HEK293 (cell line): ENCODE results near the gene CFAP97D2.

Source experiments
- CTCF ChIA-PET: fragments of 350-600 bp; formaldehyde crosslinking; extraction: SDS; loops from one replicate; lab custom pipeline; 2021; ENCODE audit warnings: antibody characterized with exemption; lab: Yijun Ruan, JAX
- POLR2A ChIA-PET: fragments of 300-600 bp; formaldehyde crosslinking; extraction: SDS; loops from one replicate; lab custom pipeline; 2020; ENCODE audit warnings: antibody characterized with exemption, inconsistent platforms; lab: Yijun Ruan, JAX
- H3K27ac ChIP-seq: fragments of 200-500 bp; sonication (Bioruptor generic); 2 replicates; pipeline ENCODE4 v1.5.1; 2014; ENCODE audit warnings: low read depth, low read length, control low read depth, inconsistent platforms; ENCODE audit errors: extremely low read depth
- H3K36me3 ChIP-seq, 2 experiments: fragments of 200-500 bp in 1 of 2; sonication (Bioruptor generic) in 1 of 2; 1 replicate in 1 of 2; 2 replicates in 1 of 2; pipeline ENCODE4 v1.5.1; 2014 to 2017; ENCODE audit warnings: inconsistent platforms in 2 of 2, low read length in 2 of 2; ENCODE audit not compliant: control insufficient read depth in 2 of 2, insufficient read depth in 1 of 2
- H3K4me1 ChIP-seq: fragments of 200-500 bp; sonication (Bioruptor generic); 2 replicates; pipeline ENCODE4 v1.5.1; 2014; ENCODE audit warnings: mild to moderate bottlenecking, low read length, inconsistent platforms; ENCODE audit not compliant: control insufficient read depth, insufficient read depth
- H3K4me3 ChIP-seq: 2 replicates; pipeline ENCODE4 v1.5.1; 2011; ENCODE audit warnings: low read depth, mild to moderate bottlenecking, control low read depth, low read length, moderate library complexity
- H3K9me3 ChIP-seq: fragments of 200-500 bp; sonication (Bioruptor generic); 2 replicates; pipeline ENCODE4 v1.5.1; 2014; ENCODE audit warnings: low read depth, low read length, inconsistent platforms; ENCODE audit not compliant: control insufficient read depth, insufficient read depth
- KLF7 ChIP-seq: fragments of 450-650 bp; formaldehyde crosslinking; IDR thresholded peaks from 2 replicates; pipeline ENCODE4 v1.5.1; 2016; ENCODE audit warnings: missing biosample characterization, missing genetic modification characterization, borderline replicate concordance
- KLF9 ChIP-seq: fragments of 450-650 bp; formaldehyde crosslinking; IDR thresholded peaks from 2 replicates; pipeline ENCODE4 v1.5.1; 2016; ENCODE audit warnings: missing biosample characterization, missing genetic modification characterization, low read depth
- REPIN1 ChIP-seq: fragments of 450-650 bp; formaldehyde crosslinking; IDR thresholded peaks from 2 replicates; pipeline ENCODE4 v1.5.1; 2017; ENCODE audit warnings: missing biosample characterization, missing genetic modification characterization, low read depth
- TCF7L2 ChIP-seq: IDR thresholded peaks from 2 replicates; pipeline ENCODE4 v1.6.1; 2011; ENCODE audit warnings: low read depth, mild to moderate bottlenecking, inconsistent platforms, low read length, moderate library complexity, borderline replicate concordance
- TRIM28 ChIP-seq: IDR thresholded peaks from 2 replicates; pipeline ENCODE4 v1.6.1; 2011; ENCODE audit warnings: low read length, control low read depth, borderline replicate concordance
- ZFP3 ChIP-seq: fragments of 450-650 bp; formaldehyde crosslinking; IDR thresholded peaks from 2 replicates; pipeline ENCODE4 v1.5.1; 2016; ENCODE audit warnings: low read depth, missing biosample characterization, missing genetic modification characterization
- ZNF146 ChIP-seq: fragments of 450-650 bp; formaldehyde crosslinking; IDR thresholded peaks from 2 replicates; pipeline ENCODE4 v1.5.1; 2016; ENCODE audit warnings: missing biosample characterization, missing genetic modification characterization
- ZNF24 ChIP-seq: fragments of 450-650 bp; formaldehyde crosslinking; IDR thresholded peaks from 2 replicates; pipeline ENCODE4 v1.5.1; 2016; ENCODE audit warnings: missing biosample characterization, missing genetic modification characterization
- ZNF280D ChIP-seq: fragments of 450-650 bp; formaldehyde crosslinking; IDR thresholded peaks from 2 replicates; pipeline ENCODE4 v1.5.1; 2016; ENCODE audit warnings: missing biosample characterization, missing genetic modification characterization
- ZNF341 ChIP-seq: fragments of 450-650 bp; formaldehyde crosslinking; IDR thresholded peaks from 2 replicates; pipeline ENCODE4; 2016; ENCODE audit warnings: low read depth, missing biosample characterization, missing genetic modification characterization
- ZNF521 ChIP-seq: fragments of 450-650 bp; formaldehyde crosslinking; IDR thresholded peaks from 2 replicates; pipeline ENCODE4 v1.5.1; 2017; ENCODE audit warnings: missing biosample characterization, mild to moderate bottlenecking, missing genetic modification characterization
- ZNF571 ChIP-seq: fragments of 450-650 bp; formaldehyde crosslinking; IDR thresholded peaks from 2 replicates; pipeline ENCODE4 v1.5.0; 2017; ENCODE audit warnings: missing biosample characterization, missing genetic modification characterization
- ZNF600 ChIP-seq: fragments of 450-650 bp; formaldehyde crosslinking; IDR thresholded peaks from 2 replicates; pipeline ENCODE4 v1.5.1; 2016; ENCODE audit warnings: missing biosample characterization, missing genetic modification characterization
- ZNF623 ChIP-seq: fragments of 450-650 bp; formaldehyde crosslinking; IDR thresholded peaks from 2 replicates; pipeline ENCODE4 v1.5.1; 2016; ENCODE audit warnings: missing biosample characterization, missing genetic modification characterization
- ZNF654 ChIP-seq: fragments of 450-650 bp; formaldehyde crosslinking; IDR thresholded peaks from 2 replicates; pipeline ENCODE4 v1.5.1; 2016; ENCODE audit warnings: low read depth, missing biosample characterization, missing genetic modification characterization
- TF ChIP-seq, protein P1 (sequence below): fragments of 450-650 bp; formaldehyde crosslinking; IDR thresholded peaks from 2 replicates; pipeline ENCODE4 v1.5.1; 2016; ENCODE audit warnings: missing biosample characterization, missing genetic modification characterization, borderline replicate concordance
- TF ChIP-seq, protein P2 (sequence below): fragments of 450-650 bp; formaldehyde crosslinking; IDR thresholded peaks from 2 replicates; pipeline ENCODE4 v1.5.1; 2016; ENCODE audit warnings: missing biosample characterization, missing genetic modification characterization
- TF ChIP-seq, protein P3 (sequence below): fragments of 450-650 bp; formaldehyde crosslinking; IDR thresholded peaks from 2 replicates; pipeline ENCODE4 v1.5.1; 2017; ENCODE audit warnings: missing biosample characterization, missing genetic modification characterization
- TF ChIP-seq, protein P4 (sequence below): fragments of 450-650 bp; formaldehyde crosslinking; IDR thresholded peaks from 2 replicates; pipeline ENCODE4 v1.5.1; 2016; ENCODE audit warnings: missing biosample characterization, missing genetic modification characterization
- TF ChIP-seq, protein P5 (sequence below): fragments of 450-650 bp; formaldehyde crosslinking; IDR thresholded peaks from 2 replicates; pipeline ENCODE4 v1.5.1; 2016; ENCODE audit warnings: missing biosample characterization, missing genetic modification characterization, low read depth

Gene CFAP97D2

DNA sequence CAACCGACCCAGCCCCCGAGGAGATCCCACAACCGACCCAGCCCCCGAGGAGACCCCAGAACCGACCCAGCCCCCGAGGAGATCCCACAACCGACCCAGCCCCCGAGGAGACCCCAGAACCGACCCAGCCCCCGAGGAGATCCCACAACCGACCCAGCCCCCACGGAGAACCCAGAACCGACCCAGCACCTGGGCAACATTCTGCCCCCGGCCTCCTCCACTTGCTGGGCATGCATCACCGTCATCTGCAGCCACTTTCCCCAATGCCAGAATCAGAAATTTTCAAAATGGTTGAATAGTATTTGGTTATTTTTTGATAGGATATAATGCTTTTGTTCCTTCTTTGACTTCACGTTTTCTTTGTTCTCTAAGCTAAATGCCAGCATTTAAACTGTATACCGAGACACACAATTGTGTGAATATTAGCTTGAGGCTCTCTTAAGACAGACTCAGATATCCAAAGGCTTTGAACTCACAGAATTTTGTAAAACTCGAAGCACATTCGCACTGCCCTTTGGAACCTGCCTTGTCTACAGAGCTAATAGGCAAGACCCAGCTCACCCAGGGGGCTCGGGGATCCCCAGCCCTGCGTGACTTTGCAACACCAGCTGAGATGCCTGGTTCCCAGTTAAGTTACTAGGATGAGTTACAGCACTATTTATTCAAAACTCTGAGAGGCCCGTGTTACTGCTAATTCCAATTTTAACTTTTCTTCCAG is 31.1 kb upstream of the CFAP97D2 start:
- ChIA-PET POLR2A (no interaction called here), CTCF (no interaction called here)
- Histone ChIP-seq H3K27ac (no peak overlapping the region), H3K36me3 (no peaks in the 10 kb centered on the region), H3K4me3 (no peak overlapping the region), H3K4me1 (no peaks in the 10 kb centered on the region), H3K9me3 (no peaks in the 10 kb centered on the region)
- TF ChIP-seq, protein P1, sequence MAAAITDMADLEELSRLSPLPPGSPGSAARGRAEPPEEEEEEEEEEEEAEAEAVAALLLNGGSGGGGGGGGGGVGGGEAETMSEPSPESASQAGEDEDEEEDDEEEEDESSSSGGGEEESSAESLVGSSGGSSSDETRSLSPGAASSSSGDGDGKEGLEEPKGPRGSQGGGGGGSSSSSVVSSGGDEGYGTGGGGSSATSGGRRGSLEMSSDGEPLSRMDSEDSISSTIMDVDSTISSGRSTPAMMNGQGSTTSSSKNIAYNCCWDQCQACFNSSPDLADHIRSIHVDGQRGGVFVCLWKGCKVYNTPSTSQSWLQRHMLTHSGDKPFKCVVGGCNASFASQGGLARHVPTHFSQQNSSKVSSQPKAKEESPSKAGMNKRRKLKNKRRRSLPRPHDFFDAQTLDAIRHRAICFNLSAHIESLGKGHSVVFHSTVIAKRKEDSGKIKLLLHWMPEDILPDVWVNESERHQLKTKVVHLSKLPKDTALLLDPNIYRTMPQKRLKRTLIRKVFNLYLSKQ = no peak
- no peak for TF ChIP-seq ZNF654 (tag by site-specific recombination)

GRCh38 chr13:114148521-114148855 is 30.6 kb upstream of the CFAP97D2 start:
- POLR2A ChIA-PET = no interaction called here
- H3K4me1 ChIP-seq = no peaks in the 10 kb centered on the region

More at GRCh38 chr13:114148521-114148855, 30.6 kb upstream of the CFAP97D2 start:
- Histone ChIP-seq H3K4me3 (no peak overlapping the region), H3K36me3 (no peaks in the 10 kb centered on the region), H3K9me3 (no peaks in the 10 kb centered on the region), H3K27ac (no peak overlapping the region)
- CTCF ChIA-PET = no interaction called here
- TF ChIP-seq KLF7 (tag by site-specific recombination) (no peak), TRIM28 (no peak), ZNF341 (tag by site-specific recombination) (no peak), TCF7L2 (no peak), REPIN1 (tag by site-specific recombination) (no peak), ZFP3 (tag by site-specific recombination) (no peak), KLF9 (tag by site-specific recombination) (no peak), ZNF600 (tag by site-specific recombination) (no peak), ZNF24 (tag by site-specific recombination) (no peak), ZNF146 (tag by site-specific recombination) (no peak), ZNF623 (tag by site-specific recombination) (no peak), ZNF571 (tag by site-specific recombination) (no peak), ZNF280D (no peak), ZNF521 (no peak)
- TF ChIP-seq, protein P2, sequence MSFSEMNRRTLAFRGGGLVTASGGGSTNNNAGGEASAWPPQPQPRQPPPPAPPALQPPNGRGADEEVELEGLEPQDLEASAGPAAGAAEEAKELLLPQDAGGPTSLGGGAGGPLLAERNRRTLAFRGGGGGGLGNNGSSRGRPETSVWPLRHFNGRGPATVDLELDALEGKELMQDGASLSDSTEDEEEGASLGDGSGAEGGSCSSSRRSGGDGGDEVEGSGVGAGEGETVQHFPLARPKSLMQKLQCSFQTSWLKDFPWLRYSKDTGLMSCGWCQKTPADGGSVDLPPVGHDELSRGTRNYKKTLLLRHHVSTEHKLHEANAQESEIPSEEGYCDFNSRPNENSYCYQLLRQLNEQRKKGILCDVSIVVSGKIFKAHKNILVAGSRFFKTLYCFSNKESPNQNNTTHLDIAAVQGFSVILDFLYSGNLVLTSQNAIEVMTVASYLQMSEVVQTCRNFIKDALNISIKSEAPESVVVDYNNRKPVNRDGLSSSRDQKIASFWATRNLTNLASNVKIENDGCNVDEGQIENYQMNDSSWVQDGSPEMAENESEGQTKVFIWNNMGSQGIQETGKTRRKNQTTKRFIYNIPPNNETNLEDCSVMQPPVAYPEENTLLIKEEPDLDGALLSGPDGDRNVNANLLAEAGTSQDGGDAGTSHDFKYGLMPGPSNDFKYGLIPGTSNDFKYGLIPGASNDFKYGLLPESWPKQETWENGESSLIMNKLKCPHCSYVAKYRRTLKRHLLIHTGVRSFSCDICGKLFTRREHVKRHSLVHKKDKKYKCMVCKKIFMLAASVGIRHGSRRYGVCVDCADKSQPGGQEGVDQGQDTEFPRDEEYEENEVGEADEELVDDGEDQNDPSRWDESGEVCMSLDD (tag by site-specific recombination) = no peak
- TF ChIP-seq, protein P3, sequence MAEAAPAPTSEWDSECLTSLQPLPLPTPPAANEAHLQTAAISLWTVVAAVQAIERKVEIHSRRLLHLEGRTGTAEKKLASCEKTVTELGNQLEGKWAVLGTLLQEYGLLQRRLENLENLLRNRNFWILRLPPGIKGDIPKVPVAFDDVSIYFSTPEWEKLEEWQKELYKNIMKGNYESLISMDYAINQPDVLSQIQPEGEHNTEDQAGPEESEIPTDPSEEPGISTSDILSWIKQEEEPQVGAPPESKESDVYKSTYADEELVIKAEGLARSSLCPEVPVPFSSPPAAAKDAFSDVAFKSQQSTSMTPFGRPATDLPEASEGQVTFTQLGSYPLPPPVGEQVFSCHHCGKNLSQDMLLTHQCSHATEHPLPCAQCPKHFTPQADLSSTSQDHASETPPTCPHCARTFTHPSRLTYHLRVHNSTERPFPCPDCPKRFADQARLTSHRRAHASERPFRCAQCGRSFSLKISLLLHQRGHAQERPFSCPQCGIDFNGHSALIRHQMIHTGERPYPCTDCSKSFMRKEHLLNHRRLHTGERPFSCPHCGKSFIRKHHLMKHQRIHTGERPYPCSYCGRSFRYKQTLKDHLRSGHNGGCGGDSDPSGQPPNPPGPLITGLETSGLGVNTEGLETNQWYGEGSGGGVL = no peak
- TF ChIP-seq, protein P4, sequence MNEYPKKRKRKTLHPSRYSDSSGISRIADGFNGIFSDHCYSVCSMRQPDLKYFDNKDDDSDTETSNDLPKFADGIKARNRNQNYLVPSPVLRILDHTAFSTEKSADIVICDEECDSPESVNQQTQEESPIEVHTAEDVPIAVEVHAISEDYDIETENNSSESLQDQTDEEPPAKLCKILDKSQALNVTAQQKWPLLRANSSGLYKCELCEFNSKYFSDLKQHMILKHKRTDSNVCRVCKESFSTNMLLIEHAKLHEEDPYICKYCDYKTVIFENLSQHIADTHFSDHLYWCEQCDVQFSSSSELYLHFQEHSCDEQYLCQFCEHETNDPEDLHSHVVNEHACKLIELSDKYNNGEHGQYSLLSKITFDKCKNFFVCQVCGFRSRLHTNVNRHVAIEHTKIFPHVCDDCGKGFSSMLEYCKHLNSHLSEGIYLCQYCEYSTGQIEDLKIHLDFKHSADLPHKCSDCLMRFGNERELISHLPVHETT (tag by site-specific recombination) = no peak
- TF ChIP-seq, protein P5, sequence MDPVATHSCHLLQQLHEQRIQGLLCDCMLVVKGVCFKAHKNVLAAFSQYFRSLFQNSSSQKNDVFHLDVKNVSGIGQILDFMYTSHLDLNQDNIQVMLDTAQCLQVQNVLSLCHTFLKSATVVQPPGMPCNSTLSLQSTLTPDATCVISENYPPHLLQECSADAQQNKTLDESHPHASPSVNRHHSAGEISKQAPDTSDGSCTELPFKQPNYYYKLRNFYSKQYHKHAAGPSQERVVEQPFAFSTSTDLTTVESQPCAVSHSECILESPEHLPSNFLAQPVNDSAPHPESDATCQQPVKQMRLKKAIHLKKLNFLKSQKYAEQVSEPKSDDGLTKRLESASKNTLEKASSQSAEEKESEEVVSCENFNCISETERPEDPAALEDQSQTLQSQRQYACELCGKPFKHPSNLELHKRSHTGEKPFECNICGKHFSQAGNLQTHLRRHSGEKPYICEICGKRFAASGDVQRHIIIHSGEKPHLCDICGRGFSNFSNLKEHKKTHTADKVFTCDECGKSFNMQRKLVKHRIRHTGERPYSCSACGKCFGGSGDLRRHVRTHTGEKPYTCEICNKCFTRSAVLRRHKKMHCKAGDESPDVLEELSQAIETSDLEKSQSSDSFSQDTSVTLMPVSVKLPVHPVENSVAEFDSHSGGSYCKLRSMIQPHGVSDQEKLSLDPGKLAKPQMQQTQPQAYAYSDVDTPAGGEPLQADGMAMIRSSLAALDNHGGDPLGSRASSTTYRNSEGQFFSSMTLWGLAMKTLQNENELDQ = no peak
